ENCODE data around the gene TEX9. TPM values are rescaled to one million over a fixed set of nuclear protein-coding genes. Genes with fewer than 3 reads are reported as not detected.

The TEX9 gene
- 0.26 TPM for polyA plus RNA-seq (2012; ENCODE audit: insufficient read length, low read depth)

GRCh38 chr15:56365075-56365711, at the start of gene TEX9:
TEX9 (plus strand) TSS chr15:56365426; CDS start chr15:56365451, 25 bp downstream.
- no peak for TF ChIP-seq FOXP2 (optimal IDR thresholded peaks at IDR 0.05; ENCODE audit: borderline replicate concordance, extremely low read depth, extremely low read length, insufficient read depth)
- no peak for TF ChIP-seq REST (IDR thresholded peaks at IDR 0.05; ENCODE audit: insufficient read depth in 1 of 2, low read depth in 2 of 2, low read length in 2 of 2)
- peak; percentile 68; the same call in 1 of the 2 replicates for TF ChIP-seq SIN3A (IDR thresholded peaks at IDR 0.05; ENCODE audit: borderline replicate concordance, insufficient read depth, low read length)
- peak; percentile 83 for TF ChIP-seq POLR2AphosphoS5 (IDR thresholded peaks at IDR 0.05; ENCODE audit: low read depth, low read length)
- no peak for TF ChIP-seq TAF1 (IDR thresholded peaks at IDR 0.05; ENCODE audit: borderline replicate concordance, insufficient read depth, low read length)

GRCh38 chr15:56320316-56320715, 44.9 kb upstream of the TEX9 start:
- TF ChIP-seq REST (IDR thresholded peaks at IDR 0.05; ENCODE audit: insufficient read depth in 1 of 2, low read depth in 2 of 2, low read length in 2 of 2), result no peak
- TF ChIP-seq POLR2AphosphoS5 (IDR thresholded peaks at IDR 0.05; ENCODE audit: low read depth, low read length), result no peak
- no peak for TF ChIP-seq TAF1 (IDR thresholded peaks at IDR 0.05; ENCODE audit: borderline replicate concordance, insufficient read depth, low read length)
- no peak for TF ChIP-seq SIN3A (IDR thresholded peaks at IDR 0.05; ENCODE audit: borderline replicate concordance, insufficient read depth, low read length)
- no peak for TF ChIP-seq FOXP2 (optimal IDR thresholded peaks at IDR 0.05; ENCODE audit: borderline replicate concordance, extremely low read depth, extremely low read length, insufficient read depth)

GRCh38 chr15:56320861-56321260, 44.4 kb upstream of the TEX9 start:
- TF ChIP-seq REST (IDR thresholded peaks at IDR 0.05; ENCODE audit: insufficient read depth in 1 of 2, low read depth in 2 of 2, low read length in 2 of 2), result no peak
- no peak for TF ChIP-seq SIN3A (IDR thresholded peaks at IDR 0.05; ENCODE audit: borderline replicate concordance, insufficient read depth, low read length)
- no peak for TF ChIP-seq FOXP2 (optimal IDR thresholded peaks at IDR 0.05; ENCODE audit: borderline replicate concordance, extremely low read depth, extremely low read length, insufficient read depth)
- TF ChIP-seq TAF1 (IDR thresholded peaks at IDR 0.05; ENCODE audit: borderline replicate concordance, insufficient read depth, low read length), result no peak
- no peak for TF ChIP-seq POLR2AphosphoS5 (IDR thresholded peaks at IDR 0.05; ENCODE audit: low read depth, low read length)

- no peak for TF ChIP-seq TAF1 (IDR thresholded peaks at IDR 0.05; ENCODE audit: borderline replicate concordance, insufficient read depth, low read length)
- no peak for TF ChIP-seq POLR2AphosphoS5 (IDR thresholded peaks at IDR 0.05; ENCODE audit: low read depth, low read length)
- no peak for TF ChIP-seq SIN3A (IDR thresholded peaks at IDR 0.05; ENCODE audit: borderline replicate concordance, insufficient read depth, low read length)
- no peak for TF ChIP-seq FOXP2 (optimal IDR thresholded peaks at IDR 0.05; ENCODE audit: borderline replicate concordance, extremely low read depth, extremely low read length, insufficient read depth)
- no peak for TF ChIP-seq REST (IDR thresholded peaks at IDR 0.05; ENCODE audit: insufficient read depth in 1 of 2, low read depth in 2 of 2, low read length in 2 of 2)
Measured at GRCh38 chr15:56322444-56322843, 42.8 kb upstream of the TEX9 start.

Measured in PFSK-1 (cell line).